HG03039 (cell line): ENCODE measurements around the gene ZFAND3.
"Not testable (repeated sequence)": the region's sequence is repeated elsewhere in the genome, so short reads cannot be mapped to it uniquely, and the experiment has no call there.

Source experiments
- ATAC-seq: cut with Tn5 transposase; IDR thresholded peaks from one replicate; pipeline ENCODE4 v1.9.1; 2021; ENCODE audit warnings: mild to moderate bottlenecking, moderate library complexity; ENCODE audit not compliant: unreplicated experiment

The ZFAND3 gene

DNA sequence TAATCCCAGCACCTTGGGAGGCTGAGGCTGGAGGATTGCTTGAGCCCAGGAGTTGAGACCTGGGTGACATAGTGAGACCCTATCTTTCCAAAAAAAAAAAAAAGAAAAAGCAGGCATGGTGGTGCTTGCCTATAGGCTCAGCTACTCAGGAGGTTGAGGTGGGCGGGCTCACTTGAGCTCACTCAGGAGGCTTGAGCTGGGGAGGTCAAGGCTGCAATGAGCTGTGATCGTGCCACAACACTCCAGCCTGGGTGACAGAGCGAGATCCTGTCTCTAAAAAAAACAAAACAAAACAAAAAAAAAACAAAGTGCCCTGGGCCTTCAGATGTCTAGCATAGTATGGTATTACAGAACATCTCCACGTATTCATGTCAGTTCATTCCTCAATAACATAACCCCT is 42.9 kb downstream of the ZFAND3 start:
- no peak for ATAC-seq

DNA sequence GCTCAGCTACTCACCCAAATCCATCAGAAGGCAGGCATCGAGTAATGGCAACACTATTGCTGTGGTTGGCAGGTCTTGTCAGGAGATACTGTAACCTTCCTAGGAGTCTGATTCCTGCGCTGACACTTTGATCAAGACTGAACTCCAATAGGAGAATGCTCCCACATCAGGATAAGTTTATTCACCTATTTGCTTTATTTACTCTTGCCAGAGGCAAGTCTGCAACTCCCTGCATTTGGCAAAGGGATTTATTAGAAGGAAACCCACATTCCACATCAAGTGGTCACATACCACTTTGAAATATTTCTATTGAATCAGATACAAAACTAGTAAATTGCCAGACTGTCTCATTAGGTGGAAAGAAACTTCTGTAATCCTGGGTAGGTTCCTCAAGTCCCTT is 43.5 kb downstream of the ZFAND3 start:
- no peak for ATAC-seq

DNA sequence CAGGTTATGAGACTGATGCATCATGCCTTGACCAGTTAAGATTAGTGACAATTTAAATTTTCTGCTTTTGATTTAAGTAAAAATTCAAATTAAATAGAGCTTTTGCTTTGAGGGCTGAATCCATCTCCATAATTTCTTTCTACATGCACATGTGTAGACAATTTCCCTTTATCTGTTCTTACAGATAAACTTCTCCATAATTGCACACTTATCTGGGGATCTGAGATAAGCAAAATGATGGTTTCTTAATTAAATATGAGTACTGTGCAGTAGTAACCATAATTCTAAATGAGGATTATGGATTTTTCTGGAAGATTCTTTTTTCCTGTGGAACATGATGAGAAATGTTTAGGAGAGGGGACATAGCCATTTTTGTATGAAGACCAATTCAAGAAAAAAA is 44.7 kb downstream of the ZFAND3 start:
- ATAC-seq: no peak

DNA sequence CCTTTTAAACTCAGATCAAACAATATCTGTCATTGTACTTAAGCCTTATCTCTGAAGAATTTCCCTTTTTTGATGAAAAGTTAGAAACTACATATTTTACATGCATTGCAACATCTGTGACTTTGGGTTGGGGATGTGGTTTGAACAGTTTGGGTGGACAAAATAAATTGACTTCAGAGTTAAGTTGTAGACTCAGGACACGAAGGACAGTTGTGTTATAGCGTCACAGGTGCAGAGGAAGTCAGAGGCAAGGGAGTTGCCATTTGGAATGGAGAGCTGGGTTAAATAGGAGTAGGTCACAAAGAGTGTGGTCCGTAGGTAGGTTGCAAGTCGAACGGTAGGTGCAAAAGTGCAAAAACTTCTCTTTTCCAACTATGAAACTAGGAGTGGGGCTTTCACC is 46.0 kb downstream of the ZFAND3 start:
- no peak for ATAC-seq

DNA sequence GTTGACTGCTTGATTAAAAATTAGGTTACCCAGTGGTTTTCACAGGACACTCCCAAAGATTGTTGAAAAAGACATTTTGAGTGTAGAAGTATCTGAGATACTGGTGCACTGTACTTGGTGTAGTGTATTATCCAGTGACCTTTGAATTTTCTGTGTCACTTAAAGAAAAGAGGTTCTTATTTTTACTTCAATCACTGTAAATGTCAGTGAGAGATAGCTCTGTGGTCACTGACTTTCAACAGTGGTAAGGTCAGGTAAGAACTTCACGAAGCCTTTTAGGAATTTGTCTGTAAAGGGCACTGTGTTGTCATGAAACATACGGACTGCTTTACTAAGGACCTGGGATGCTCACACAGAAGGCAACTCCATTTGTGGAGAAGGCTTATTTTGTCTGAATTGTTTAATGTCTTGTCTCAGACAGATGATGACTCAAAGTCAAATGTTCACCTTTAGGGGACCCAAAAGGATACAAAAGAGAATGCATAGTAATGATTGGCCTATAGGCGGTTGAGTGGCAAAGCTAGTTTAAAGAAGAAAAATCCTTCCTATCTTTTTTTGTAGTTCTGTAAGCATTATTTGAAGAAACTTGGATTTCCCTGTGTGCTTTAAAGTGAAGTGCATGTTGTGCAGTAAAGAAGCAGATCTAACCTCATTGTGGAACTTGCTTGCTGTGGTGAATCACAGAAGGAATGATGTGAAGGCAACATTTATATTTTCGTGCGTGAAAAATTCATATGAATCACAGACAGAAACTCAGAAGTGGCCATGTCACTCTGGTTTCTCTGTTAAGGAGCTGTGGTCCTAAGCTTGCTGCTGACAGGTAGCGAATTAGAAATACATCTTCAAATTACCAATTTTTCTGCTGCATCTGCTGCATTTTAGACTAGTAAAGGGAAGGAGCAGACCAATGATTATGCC is 47.3 kb downstream of the ZFAND3 start:
- ATAC-seq: no peak

DNA sequence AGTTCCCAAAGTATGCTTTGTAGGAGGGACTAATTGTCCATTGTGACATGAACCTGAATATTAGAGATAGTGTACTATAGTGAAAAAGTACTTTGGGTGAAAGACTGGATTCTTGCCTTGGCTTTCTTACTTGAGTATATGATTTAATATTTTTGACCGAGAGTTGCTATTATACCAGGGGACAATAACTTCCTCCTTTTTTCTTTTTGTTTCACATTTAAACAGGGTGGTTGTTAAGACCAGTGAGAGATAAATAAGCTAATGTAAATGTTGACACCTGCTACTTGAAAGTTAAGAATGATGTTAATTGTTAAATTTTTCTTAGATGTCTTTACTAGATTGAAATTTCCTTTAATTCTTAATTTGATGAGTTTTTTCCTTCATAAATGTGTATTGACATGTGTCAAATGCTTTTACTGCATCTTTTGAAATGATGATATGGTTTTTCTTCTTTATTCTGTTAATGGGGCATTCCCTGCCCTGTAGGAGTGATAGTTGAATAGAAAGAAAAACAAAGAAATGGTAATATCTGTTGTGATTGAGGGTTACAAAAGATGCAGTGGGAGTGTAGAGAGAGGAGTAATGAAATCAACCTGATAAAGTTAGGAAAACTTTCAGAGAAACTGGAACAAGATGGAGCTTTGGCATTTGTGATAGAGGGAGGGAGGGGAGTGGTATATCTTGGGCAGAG is 48.4 kb downstream of the ZFAND3 start:
- ATAC-seq: no peak

DNA sequence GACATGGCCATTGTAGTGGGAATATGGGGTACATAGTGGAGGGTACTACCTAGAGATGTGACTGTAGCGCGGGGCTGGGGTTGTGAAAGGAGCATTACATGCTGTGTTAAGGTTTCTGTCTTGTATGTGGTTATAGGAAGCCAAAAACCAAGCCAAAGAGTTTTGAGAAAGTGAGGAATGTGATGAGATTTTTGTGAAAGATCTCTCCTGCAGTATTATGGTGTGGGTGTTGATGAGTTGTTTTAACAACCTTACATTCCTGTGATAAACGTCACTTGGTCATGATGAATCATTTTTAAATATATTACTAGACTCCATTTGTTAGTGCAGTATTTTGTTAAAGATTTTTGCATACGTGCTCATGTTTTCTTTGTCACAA is 48.9 kb downstream of the ZFAND3 start:
- ATAC-seq: no peak

DNA sequence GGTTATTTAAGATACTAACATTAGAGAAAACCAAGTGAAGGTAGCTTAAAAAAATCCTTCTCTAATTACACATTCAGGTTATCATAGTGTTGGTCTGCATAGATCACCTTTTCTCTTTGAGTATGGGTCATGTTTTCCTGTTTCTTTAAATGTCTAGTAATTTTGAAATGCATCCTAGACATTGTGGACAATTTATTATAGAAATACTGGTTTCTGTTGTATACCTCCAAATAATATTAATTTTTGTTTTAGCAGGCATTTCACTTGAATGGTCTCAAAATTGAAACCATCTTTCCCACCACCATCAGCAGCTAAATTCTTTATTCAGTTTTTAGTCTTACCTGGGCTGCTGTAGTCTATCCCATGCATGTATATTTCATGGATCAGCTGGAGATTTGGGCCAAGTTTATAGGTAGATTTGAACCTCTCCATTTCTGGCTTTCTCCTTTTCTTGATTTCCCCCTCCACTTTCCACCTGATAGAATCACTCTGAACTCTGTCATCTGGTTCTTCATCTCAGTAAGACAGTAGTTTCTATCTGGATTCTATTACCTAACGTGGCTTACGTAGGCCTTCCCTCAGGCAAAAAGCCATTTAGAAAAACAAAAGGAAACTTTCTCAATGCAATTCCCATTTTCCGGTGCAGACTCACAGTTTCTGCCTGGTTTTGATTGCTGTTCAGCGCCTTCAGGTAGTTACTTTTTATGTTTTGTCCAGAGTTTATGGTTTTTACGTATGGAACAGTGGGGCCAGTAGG is 52.3 kb downstream of the ZFAND3 start:
- ATAC-seq: no peak

DNA sequence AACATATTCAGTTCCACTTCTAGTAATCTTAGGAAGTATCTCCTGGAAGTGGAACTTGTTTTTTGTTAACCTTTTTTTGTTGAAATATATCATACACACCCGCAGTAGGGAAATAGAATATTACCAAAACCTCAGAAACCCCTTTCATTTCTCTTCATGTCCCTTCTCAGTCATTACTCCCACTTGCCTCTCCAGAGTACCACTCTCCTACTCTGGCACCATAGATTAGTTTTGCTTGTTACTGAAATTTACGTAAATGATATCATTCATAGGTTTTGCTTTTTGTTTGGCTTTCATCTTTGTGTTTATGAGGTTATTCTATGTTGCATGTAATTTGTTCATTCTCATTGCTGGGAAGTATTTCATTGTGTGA is 52.8 kb downstream of the ZFAND3 start:
- ATAC-seq: no peak

DNA sequence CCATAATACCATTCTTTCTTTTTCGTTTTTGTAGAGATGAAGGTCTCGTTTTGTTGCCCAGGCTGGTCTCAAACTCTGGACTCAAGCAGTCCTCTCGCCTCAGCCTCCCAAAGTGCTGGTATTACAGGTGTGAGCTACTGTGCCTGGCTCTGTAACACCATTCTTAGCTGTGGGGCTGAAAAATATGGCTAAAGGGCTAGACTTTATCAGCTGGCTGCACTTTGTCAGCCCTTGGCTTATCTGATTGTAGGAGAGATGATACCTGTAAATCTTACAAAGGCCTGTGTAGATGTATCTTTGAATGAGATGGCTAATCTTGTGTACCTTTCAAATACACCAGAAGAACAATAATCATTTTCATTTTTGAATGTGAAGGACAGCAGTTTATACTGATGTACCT is 55.2 kb downstream of the ZFAND3 start:
- ATAC-seq: no peak

DNA sequence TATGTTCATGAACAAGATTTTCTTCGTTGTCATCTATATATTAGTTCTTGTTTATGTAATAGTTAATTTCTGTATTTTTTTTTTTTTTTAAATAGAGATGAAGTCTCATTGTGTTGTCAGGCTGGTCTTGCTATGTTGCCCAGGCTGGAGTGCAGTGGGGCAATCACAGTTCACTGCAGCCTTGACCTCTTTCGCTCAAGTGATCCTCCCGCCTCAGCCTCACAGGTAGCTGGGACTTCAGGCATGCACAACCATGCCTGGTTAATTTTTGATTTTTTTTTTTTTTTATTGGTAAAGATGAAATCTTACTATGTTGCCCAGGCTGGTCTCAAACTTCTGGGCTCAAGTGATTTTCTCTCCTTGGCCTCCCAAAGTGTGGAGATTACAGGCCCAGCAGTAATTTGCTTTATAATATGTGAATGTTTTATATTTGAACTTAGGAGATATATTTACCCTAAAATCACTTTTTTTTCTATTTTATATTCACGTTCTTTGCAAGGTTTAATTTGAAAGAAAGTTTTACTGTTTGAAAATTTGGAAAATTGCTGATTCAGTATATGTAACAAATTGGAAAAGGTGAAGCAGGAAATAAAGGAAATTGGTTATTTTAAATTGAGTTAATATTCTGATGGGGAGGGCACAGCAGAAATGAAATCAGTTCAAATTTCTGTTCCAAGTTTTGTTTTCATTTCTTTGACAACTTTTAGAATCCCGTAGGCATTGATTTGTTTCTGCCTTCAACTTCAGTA is 56.2 kb downstream of the ZFAND3 start:
- no peak for ATAC-seq

DNA sequence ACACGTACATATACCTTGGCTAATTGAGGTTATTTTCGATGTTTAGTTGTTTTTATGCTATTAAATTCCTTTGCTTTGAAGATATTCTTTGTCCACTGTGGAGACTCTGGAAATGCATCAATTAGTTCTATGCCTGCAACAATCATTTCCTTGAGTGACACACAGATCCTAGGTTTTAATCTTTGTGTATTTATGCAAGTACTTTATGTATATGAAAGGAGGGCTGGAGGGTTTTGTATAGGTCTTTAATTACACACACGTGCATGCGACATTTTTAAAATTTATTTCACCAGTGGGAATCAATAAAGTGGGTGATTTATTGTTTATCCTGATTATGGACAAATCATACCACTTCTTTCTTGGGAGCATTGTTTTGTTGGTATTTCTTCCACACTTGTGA is 57.3 kb downstream of the ZFAND3 start:
- ATAC-seq: no peak

DNA sequence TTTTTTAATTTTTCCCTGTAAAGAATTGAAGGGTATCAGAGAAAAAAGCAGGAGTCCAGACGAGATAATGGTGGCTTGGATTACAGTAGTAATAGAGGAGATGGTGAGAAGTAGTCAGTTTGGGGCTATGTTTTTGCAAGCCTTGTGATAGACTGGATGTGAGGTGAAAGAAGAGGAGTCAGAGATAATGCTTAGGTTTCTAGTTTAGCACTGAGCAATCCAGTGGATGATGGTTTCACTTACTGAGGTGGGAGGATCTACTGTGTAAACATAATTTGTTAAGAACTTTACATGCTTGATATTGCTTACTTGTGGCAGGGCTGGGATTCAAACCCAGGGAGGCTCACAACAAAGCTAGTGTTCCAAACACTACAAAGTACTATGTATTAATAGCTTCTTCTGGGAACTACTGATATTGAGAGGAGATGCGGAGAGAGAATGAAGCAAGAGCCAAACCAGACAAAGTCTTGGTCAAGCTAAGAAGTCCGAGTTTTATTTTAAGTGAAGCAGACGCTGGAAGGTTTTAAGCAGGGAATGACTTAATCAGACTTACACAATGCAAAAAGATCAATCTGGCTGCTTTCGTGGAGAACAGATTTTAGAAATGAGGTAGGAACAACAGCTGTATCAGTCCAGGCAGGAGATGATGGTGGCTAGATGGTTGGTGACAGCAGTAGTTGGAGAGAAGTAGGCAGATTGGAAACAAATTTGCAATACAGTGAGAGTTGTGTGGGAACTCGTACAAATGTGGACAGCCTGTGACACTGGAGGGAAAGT is 58.0 kb downstream of the ZFAND3 start:
- no peak for ATAC-seq

DNA sequence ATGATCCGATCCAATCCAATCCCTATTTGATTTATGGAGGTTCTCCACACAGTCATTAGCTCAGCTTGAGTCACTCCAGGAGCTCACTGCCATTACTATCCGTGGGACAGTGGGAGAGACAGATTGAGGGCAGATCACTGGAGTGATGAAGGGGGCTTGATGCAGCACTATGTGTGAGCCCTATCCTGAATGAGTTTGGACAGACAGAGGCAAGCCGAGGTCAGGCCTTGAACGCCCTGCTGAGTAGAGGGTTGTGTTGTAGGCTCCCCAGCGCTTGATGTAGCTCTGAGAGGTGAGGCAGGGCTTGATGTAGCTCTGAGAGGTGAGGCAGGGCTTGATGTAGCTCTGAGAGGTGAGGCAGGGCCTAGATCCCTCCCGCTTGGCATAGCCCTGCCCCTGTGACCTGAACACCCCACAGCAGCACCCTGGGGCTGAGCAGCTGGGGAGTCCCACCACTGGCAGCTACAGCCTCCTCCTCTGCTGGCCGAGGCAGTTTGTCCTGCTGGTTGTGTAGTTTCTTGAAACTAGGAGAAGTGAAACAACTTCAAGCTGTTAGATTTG is 58.7 kb downstream of the ZFAND3 start:
- ATAC-seq: no peak

DNA sequence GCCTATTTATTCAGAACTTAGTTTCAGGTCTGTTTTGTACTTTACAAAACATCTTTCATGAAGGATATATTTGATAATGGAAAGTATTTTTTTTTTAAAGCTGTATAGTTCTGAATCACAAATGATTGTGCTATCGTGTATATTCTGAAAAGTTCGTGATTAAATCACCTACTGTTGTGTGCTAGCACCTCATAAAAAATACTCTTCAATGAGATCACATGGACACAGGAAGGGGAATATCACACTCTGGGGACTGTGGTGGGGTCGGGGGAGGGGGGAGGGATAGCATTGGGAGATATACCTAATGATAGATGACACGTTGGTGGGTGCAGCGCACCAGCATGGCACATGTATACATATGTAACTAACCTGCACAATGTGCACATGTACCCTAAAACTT is 61.1 kb downstream of the ZFAND3 start:
- not testable (repeated sequence) for ATAC-seq

DNA sequence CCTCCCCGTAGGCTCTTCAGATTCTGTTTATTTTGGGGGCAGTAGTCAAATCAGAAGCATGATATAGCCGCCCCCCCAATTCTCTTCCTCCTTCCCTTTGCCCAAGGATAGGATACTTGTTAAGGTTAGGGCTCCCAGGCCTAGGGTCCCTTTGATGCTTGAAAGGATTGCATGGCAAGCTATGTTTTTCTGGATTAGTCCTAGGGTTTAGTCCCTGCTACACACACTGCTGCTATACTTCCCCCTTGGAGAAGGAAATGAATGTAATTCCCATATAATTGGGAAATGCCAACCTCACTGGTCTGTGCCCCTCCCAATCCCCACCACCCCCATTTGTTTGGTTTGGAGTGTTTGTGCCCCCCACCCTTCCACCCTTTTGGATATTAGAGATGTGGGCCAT is 62.8 kb downstream of the ZFAND3 start:
- ATAC-seq: no peak

DNA sequence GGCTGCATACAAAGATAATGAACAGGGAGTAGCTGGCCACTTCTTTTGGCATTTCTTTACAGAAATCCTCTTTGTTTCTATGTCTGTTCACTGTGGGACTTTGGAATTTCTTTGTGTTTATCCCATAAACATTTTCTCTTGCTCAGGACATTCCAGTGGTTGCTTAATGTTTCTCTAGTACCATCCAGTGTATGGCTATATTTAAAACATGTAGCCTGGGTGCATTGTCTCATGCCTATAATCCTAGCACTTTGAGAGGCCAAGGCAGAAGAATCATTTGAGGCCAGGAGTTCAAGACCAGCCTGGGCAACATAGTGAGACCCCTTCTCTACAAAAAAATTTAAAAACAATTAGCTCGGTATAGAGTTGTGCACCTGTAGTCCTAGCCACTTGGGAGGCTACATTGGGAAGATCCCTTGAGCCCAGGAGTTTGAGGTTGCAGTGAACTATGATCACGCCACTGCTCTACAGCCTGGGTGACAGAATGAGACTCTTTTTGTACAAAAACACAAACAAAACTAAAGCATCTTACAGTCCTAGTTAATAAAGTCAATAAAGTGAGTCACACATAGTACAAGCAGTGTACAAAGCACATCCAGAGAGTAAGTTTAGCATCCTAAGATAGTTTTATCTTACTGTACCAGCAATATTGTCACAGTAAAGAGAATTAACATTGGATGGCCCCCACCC is 63.3 kb downstream of the ZFAND3 start:
- no peak for ATAC-seq

DNA sequence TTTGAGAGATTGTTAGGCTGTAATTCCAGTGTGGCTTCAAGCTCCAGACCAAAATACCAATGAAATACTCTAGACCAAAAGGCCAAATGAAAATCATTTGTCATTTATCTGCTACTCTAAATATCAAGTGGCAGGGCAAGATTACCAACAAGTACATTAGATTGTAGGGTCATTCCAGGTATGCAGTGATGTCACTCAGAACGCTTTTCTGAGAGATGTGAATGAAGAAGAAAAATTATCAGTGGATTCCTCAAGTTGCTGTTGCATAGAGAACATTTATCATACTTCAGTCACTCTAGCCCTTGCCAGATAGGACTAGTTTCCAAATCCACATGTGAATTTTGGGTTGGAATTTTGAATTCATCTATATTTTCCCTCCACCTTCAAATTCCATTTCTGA is 65.0 kb downstream of the ZFAND3 start:
- no peak for ATAC-seq

DNA sequence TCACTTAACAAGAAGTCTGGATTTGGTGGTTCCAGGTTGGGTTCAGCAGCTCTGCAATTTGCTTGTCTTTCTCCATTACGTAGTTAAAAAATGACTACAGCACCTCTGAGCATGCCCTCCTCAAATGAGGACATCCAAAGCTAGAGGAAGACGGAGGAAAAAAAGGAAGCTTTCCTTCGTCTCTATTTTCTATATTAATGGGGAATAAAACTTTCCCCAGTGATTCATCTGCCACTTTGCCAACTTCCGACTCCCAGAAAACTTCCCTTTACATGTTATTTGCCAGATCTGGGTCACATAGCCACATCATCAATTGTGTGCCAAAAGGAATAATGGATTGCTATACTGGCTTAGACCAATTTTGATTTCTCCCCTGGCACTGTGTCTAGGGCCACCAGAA is 69.5 kb downstream of the ZFAND3 start:
- no peak for ATAC-seq
